ENCODE data around the gene ASRGL1. TPM values are rescaled to one million over a fixed set of nuclear protein-coding genes. Genes with fewer than 3 reads are reported as not detected.

Gene ASRGL1
- total and polyA plus RNA-seq, 2 donors (not counting 1 experiment from before 2014, with no cell fraction given), result 0.49 to 1.3 TPM

DNA sequence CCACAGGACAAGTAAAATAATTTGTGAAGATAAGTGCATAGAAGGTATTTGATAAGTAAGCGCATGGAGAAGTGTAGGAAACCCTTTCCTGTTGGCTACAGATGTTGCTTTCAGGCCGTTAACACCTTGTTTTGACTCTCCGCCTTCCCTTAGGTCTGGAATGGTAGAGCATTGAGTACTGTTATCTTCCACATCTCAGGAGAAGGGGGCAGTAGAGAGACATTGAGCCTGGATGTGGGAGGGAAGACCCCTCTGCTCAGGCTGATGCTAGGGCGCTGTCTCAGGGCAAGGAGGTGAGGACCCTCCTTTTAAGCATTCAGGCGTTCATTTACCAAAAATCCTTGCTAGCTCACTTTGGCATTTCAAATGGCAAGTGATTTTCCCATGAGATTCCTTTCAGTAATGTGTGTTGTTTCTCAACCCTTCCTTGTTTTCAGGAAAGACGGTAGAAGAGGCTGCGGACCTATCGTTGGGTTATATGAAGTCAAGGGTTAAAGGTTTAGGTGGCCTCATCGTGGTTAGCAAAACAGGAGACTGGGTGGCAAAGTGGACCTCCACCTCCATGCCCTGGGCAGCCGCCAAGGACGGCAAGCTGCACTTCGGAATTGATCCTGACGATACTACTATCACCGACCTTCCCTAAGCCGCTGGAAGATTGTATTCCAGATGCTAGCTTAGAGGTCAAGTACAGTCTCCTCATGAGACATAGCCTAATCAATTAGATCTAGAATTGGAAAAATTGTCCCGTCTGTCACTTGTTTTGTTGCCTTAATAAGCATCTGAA, 54.6 kb downstream of the ASRGL1 start:
- no peaks in the 10 kb centered on the region for H4K20me1 ChIP-seq (ENCODE audit: control insufficient read depth, insufficient read depth, low read length, poor library complexity, severe bottlenecking)
- CTCF ChIA-PET, result interaction anchor here (0.8 to 1.4 kb wide), 7 partner anchors 10 to 489 kb away, joined by 3 to 5 read pairs (median 3); partner anchors contain the start of gene SLC3A2
- no peak overlapping the region for H3K4me3 ChIP-seq (ENCODE audit: control extremely low read depth in 1 of 5, extremely low read depth in 1 of 5, insufficient read depth in 1 of 5, low read depth in 2 of 5, low read length in 4 of 5)
- WGBS (ENCODE audit: insufficient coverage), result 94% methylated on average over 12 of the region's 16 CpGs
- H3K27ac ChIP-seq (ENCODE audit: low read length in 2 of 2), result no peak overlapping the region
- H2AFZ ChIP-seq (ENCODE audit: insufficient read depth, low read depth, low read length, poor library complexity, severe bottlenecking), result no peak overlapping the region
- DNase-seq, result no peak
- H3K79me2 ChIP-seq (ENCODE audit: control insufficient read depth, insufficient read depth, low read length), result no peaks in the 10 kb centered on the region
- intact Hi-C loops (cut with micrococcal nuclease), result loop anchor here (10.0 kb wide), 1 partner anchor 393 kb away; the partner anchor contains the start of gene TMEM179B
- no peak overlapping the region for H3K9ac ChIP-seq (ENCODE audit: low read length)
- H3K27me3 ChIP-seq (replicated peaks in 1 of 4; ENCODE audit: control extremely low read depth in 1 of 4, control insufficient read depth in 3 of 4, insufficient read depth in 4 of 4, low read length in 3 of 4), result no peaks in the 10 kb centered on the region
- Mint-ChIP-seq H3K4me1 (peaks cover 2% of the 10 kb centered on the region), H3K9me3 (ENCODE audit: insufficient read depth) (no peaks in the 10 kb centered on the region), H3K27me3 (no peaks in the 10 kb centered on the region), H3K4me3 (no peak overlapping the region), H3K27ac (no peak overlapping the region)
- POLR2A ChIA-PET, result no interaction called here
- no peaks in the 10 kb centered on the region for H3K36me3 ChIP-seq (replicated peaks in 1 of 2; ENCODE audit: control extremely low read depth in 1 of 2, control insufficient read depth in 1 of 2, extremely low read depth in 1 of 2, insufficient read depth in 2 of 2, low read length in 1 of 2)
- H3K4me1 ChIP-seq (ENCODE audit: control insufficient read depth in 2 of 2, insufficient read depth in 2 of 2, low read length in 2 of 2), result no peaks in the 10 kb centered on the region
- no peak for ATAC-seq (ENCODE audit: low read depth)
- H3K4me2 ChIP-seq (replicated peaks; ENCODE audit: low read depth, low read length, poor library complexity, severe bottlenecking), result no peak overlapping the region
- no peaks in the 10 kb centered on the region for H3K9me3 ChIP-seq (ENCODE audit: control extremely low read depth in 1 of 3, control insufficient read depth in 2 of 3, insufficient read depth in 1 of 3, low read length in 2 of 3)
- TF ChIP-seq, protein P1, sequence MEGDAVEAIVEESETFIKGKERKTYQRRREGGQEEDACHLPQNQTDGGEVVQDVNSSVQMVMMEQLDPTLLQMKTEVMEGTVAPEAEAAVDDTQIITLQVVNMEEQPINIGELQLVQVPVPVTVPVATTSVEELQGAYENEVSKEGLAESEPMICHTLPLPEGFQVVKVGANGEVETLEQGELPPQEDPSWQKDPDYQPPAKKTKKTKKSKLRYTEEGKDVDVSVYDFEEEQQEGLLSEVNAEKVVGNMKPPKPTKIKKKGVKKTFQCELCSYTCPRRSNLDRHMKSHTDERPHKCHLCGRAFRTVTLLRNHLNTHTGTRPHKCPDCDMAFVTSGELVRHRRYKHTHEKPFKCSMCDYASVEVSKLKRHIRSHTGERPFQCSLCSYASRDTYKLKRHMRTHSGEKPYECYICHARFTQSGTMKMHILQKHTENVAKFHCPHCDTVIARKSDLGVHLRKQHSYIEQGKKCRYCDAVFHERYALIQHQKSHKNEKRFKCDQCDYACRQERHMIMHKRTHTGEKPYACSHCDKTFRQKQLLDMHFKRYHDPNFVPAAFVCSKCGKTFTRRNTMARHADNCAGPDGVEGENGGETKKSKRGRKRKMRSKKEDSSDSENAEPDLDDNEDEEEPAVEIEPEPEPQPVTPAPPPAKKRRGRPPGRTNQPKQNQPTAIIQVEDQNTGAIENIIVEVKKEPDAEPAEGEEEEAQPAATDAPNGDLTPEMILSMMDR (IDR thresholded peaks at IDR 0.05), result no peak
- TF ChIP-seq EZH2 (IDR thresholded peaks at IDR 0.05; ENCODE audit: borderline replicate concordance, insufficient read depth, low read depth, low read length, poor library complexity, severe bottlenecking), result no peak

DNA sequence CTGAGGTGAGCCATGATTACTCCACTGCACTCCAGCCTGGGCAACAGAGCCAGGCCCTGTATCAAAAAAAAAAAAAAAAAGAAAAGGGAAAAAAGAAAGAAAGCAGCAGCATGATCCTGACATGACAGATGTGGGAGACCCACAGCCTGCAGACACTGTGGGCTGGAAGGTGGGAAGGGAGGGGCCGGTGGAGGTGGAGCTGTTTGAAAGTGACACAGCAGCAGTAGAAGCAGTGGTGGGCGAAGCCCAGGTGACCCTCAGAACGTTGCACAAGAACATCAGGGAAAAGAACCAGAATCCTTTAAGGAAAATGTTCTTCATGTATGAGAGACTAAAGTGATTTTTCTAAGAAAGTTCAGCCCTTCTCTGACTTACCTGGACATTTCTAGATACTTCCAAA, 55.3 kb downstream of the ASRGL1 start:
- H3K4me1 Mint-ChIP-seq, result peaks cover 2% of the 10 kb centered on the region
- POLR2A ChIA-PET, result no interaction called here
- no peak overlapping the region for H3K27ac Mint-ChIP-seq
- DNase-seq (no peak), ATAC-seq (ENCODE audit: low read depth) (no peak)
- H3K4me1 ChIP-seq (ENCODE audit: control insufficient read depth in 2 of 2, insufficient read depth in 2 of 2, low read length in 2 of 2), result no peaks in the 10 kb centered on the region
- H3K4me3 ChIP-seq (ENCODE audit: control extremely low read depth in 1 of 5, extremely low read depth in 1 of 5, insufficient read depth in 1 of 5, low read depth in 2 of 5, low read length in 4 of 5), result no peak overlapping the region
- H3K9ac ChIP-seq (ENCODE audit: low read length), result no peak overlapping the region
- no peaks in the 10 kb centered on the region for H3K27me3 ChIP-seq (replicated peaks in 1 of 4; ENCODE audit: control extremely low read depth in 1 of 4, control insufficient read depth in 3 of 4, insufficient read depth in 4 of 4, low read length in 3 of 4)
- H3K36me3 ChIP-seq (replicated peaks in 1 of 2; ENCODE audit: control extremely low read depth in 1 of 2, control insufficient read depth in 1 of 2, extremely low read depth in 1 of 2, insufficient read depth in 2 of 2, low read length in 1 of 2), result no peaks in the 10 kb centered on the region
- CTCF ChIA-PET, result interaction anchor here (0.8 to 1.5 kb wide), 7 partner anchors 11 to 489 kb away, joined by 3 to 5 read pairs (median 3); partner anchors contain the start of gene SLC3A2
- no peaks in the 10 kb centered on the region for H4K20me1 ChIP-seq (ENCODE audit: control insufficient read depth, insufficient read depth, low read length, poor library complexity, severe bottlenecking)
- H3K27ac ChIP-seq (ENCODE audit: low read length in 2 of 2), result no peak overlapping the region
- no peaks in the 10 kb centered on the region for H3K9me3 Mint-ChIP-seq (ENCODE audit: insufficient read depth)
- H2AFZ ChIP-seq (ENCODE audit: insufficient read depth, low read depth, low read length, poor library complexity, severe bottlenecking), result no peak overlapping the region
- intact Hi-C loops (cut with micrococcal nuclease), result loop anchor here (10.0 kb wide), 1 partner anchor 392 kb away; the partner anchor contains the start of gene TMEM179B
- H3K27me3 Mint-ChIP-seq, result peaks cover under 1% of the 10 kb centered on the region
- no peaks in the 10 kb centered on the region for H3K79me2 ChIP-seq (ENCODE audit: control insufficient read depth, insufficient read depth, low read length)
- H3K4me3 Mint-ChIP-seq, result no peak overlapping the region
- no peak for TF ChIP-seq EZH2 (IDR thresholded peaks at IDR 0.05; ENCODE audit: borderline replicate concordance, insufficient read depth, low read depth, low read length, poor library complexity, severe bottlenecking)
- TF ChIP-seq, protein P1 (IDR thresholded peaks at IDR 0.05), result no peak
- H3K9me3 ChIP-seq (ENCODE audit: control extremely low read depth in 1 of 3, control insufficient read depth in 2 of 3, insufficient read depth in 1 of 3, low read length in 2 of 3), result no peaks in the 10 kb centered on the region
- WGBS (ENCODE audit: insufficient coverage), result 78% methylated on average over 1 of the region's 3 CpGs
- H3K4me2 ChIP-seq (replicated peaks; ENCODE audit: low read depth, low read length, poor library complexity, severe bottlenecking), result no peak overlapping the region
